SK-MEL-5 (cell line): ENCODE results near the gene ZNF211. TPM values are rescaled to one million over a fixed set of nuclear protein-coding genes. Genes with fewer than 3 reads are reported as not detected.
A peak's percentile ranks its signal among the peaks of the same experiment; 100 is the strongest.

Experiments used
- DNase-seq: peaks from one replicate; pipeline ENCODE4 v3.0.0-alpha.2; 2016; ENCODE audit warnings: low read depth, low spot score
- in situ Hi-C: cut with HindIII; loops from 2 replicates; pipeline ENCODE4 v1.10.0; 2016; ENCODE audit warnings: low sequenced_read_pairs, high pct_unique_total_duplicates, low pct_unique_long_range_greater_than_20kb
- polyA plus RNA-seq, 2 experiments: library from polyadenylated mRNA; depleted of rRNA; stranded (reverse); fragments of >200 nt; gene quantifications; 2 replicates each; pipeline ENCODE4 v1.2.3, GENCODE V29; 2015
- total RNA-seq: library from RNA; depleted of rRNA; stranded (reverse); fragments of >200 nt; shearing (Covaris generic); gene quantifications from 2 replicates; pipeline ENCODE4 v1.2.3, GENCODE V29; 2014; rRNA removed

Gene ZNF211
- total RNA-seq = 10.4 TPM in 2 replicates
- 5.6 and 5.9 TPM in 2 replicates for polyA plus RNA-seq (2015; cell fraction: cytosol; rRNA removed)
- polyA plus RNA-seq (2015; cell fraction: nucleus; rRNA removed) = 33.7 and 35.5 TPM in 2 replicates

GRCh38 chr19:57632987-57633831 lies at the start of gene ZNF211:
TSS of gene ZNF211 (plus strand) at chr19:57633168. CDS start at chr19:57633347, 179 bp downstream.
- in situ Hi-C loops = no loop called here
- peak; percentile 92 for DNase-seq

DNA sequence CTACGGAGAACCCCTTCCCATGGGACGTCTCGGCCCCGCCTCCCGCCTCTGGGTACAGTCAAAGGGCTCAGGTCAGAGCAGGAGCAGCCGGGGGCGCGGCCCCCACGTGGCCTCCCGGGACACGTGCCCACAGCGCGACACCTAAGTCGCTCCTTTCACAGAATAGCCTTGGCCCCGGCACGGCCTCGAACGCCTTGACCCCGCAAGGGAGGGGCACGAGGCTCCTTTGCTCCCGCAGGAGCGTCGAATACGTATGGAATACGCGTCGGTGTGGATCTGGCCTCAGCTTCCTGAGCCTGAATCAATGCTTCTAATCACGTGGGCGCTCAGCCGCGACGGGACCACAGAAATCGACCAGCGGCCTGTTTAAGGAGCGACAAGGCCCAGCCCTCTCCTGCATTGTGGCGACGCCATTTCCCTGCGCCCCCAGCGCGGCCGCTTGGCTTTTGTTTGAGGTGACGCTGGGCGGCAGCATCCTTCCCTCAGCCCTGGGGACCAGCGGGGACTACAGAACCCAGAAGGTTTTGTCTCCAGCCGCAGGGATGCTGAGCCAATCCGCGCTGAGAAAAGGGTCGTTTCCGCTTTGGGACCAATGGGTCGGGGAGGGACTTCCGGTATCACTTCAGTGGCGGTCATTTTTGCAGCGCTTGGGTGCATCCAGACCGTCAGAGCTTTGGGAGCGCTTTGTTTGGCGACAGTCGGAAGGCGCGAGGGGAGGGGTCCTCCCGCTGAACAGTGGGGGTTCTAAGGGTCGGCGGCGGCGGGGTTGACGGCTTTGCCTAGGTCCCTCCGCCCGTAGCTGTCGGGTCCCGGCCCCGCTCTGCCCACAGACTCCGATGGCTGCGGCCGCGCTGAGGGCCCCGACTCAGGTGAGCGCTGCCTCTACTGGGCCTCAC lies 49.2 kb upstream of the ZNF211 start, which contains the start of gene ZIK1:
Gene ZIK1 (plus strand): TSS at position 625 of the 896 bp plus-strand sequence. CDS start 212 bp downstream, at position 837.
- peak; percentile 67 for DNase-seq
- in situ Hi-C loops = no loop called here

DNA sequence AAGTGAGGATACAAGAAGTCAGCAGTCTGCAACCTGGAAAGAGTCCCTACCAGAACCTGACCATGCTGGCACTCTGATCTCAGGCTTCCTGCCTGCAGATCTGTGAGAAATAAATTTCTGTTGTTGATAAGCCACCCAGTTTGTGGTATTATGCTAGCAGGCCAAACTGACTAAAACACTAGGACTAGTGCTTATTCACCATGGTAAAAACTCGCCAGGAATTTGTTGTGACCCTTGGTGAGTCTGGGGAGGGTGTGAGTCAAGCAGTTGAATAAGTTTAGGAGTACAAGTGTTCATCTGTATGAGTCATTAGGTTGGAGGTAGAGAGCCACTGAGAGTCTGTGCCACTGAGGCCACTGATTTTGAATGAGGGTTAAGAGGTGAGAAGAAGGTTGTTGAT lies 45.4 kb upstream of the ZNF211 start:
- in situ Hi-C loops = no loop called here
- DNase-seq = no peak

DNA sequence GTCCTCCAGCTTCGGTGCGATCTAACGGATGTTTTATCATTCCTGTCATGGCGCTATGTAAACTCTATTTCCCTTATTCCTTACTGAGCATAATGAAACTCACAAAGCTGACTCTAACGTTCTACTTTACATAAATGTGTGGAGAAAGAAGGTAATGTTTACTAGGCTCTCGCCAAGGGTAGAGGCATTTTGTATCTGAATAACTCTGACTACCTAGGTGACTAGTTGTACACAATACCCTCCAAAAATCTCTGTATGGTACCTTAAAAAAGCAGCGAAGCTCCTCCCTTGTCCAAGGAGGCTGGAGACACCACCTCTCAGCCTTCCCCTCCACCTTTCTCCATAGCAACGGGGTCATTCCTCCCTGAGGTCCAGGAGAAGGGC lies 33.6 kb upstream of the ZNF211 start:
- DNase-seq = no peak
- in situ Hi-C loops = no loop called here

DNA sequence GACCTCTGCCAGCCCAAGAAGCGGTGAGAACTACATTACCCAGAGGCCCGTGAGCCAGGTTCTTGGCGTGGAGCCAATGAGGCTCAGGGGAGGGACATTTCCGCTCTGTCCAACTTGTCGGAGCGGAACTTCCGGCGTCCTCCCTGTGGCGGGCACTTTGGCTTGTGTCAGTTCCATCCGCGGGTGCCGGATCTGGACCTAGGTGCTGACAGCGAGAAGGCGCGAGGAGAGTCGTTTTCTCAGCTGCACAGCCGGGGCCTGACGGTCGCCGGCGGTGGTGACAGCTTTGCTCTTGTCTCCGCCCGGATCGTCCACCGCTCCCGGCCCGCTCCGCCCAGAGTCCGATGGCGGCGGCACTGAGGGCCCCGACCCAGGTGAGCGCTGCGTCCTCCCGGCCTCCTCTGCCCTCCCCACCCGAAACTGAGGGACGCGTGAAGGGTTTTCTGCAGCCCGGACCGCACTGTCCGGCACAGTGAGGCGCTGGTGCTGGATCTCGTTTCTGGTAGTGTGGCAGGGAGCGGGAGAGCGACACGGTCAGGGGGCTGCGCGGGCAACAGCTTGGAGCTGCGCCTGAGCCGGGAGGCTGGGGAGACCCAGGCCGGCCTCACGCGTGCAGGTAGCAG lies 33.1 kb upstream of the ZNF211 start, which contains the start of gene ZNF530:
Gene ZNF530 (plus strand): TSS at position 125 of the 623 bp plus-strand sequence. CDS start 4,461 bp downstream, outside the sequence.
- DNase-seq = peak; percentile 92
- in situ Hi-C loops = no loop called here

DNA sequence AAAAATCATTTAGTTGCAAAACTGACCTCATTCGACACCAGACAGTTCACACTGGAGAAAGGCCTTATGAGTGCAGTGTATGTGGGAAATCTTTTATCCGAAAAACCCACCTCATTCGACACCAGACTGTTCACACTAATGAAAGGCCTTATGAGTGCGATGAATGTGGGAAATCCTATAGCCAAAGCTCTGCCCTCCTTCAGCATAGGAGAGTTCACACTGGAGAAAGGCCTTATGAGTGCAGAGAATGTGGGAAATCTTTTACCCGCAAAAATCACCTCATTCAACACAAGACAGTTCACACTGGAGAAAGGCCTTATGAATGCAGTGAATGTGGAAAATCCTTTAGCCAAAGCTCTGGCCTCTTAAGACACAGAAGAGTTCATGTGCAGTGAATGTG lies 26.0 kb upstream of the ZNF211 start:
- in situ Hi-C loops = no loop called here
- no peak for DNase-seq

DNA sequence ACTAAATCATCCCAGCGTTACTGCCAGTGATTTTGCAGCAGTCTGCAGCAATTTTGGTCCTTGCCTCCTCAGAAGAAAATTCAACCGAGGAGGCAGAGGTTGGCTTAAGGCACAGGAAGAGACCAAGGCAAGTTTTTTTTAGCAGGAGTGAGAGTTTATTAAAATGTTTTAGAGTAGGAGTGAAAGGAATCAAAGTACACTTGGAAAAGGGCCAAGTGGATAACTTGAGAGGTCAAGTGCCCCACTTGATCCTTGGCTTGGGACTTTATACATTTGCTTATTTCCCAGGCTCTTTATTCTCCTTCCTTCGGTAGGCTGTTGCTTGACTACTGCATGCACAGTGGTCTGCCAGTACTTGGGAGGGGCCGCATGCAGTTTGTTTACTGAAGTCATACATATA lies 21.9 kb upstream of the ZNF211 start:
- in situ Hi-C loops = no loop called here

DNA sequence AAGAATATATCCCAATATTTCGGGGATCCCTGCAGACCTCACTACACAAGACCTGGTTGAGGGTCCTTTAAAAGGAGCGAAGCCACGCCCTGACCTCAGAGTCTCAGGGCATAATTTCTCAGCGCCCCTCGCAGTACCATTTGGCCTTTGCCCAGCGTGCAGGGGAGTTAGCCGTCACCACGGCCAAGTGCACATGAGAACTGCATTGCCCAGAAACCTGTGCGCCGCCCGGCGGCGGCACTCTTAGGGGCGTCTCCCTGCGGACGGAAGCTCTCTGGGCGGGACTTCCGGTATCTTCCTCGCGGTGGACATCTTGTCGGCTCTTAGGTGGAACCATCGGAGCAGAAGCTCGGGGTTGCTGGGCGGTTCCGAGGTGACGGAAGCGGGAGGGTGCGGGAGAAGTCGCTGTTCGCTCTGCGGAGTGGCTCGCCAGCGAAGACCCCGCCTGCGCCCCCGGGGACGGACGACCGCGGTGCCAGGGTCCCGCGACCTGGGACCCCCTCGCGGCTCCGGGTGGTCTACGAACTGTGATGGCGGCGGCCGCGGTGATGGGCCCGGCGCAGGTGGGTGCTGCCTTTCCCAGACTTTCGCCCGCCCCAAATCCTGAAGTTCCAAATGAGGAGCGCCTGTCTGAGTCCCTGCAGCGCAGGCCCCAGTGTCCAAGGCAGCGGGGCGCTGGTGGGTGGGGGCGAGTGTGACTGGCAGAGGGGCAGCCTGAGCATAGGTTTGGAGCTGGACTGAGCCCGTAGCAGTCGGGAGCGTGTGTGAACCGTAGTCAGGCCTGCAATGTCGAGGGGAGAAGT lies 18.8 kb upstream of the ZNF211 start, which contains the start of gene ZNF134:
Gene ZNF134 (plus strand): TSS at position 302 of the 803 bp plus-strand sequence. CDS start 5,227 bp downstream, outside the sequence.
- in situ Hi-C loops = no loop called here
- DNase-seq = peak; percentile 88

More for the DNA sequence above, 21.9 kb upstream of the ZNF211 start:
- DNase-seq = no peak

DNA sequence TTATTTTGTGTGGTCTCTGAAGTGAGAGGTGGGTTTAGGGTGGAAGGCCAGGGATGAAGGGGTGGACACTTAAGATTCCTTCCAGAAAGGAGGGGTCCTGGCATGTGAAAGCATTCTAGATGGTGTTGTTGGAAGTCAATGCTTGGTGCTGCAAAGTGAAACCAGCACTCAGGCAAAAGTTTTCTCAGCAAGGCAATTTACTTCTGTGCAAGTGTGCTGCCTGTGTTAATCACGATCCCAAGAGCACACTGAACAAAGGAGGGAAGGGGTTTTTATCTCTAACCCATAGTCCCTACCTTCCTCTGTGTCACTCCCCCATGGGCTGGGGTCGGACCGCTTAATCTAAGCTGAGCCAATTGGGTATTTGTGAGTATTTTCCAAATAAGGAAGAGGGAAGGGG lies 17.6 kb upstream of the ZNF211 start:
- DNase-seq = no peak
- in situ Hi-C loops = no loop called here

GRCh38 chr19:57620673-57621348 lies 12.2 kb upstream of the ZNF211 start:
- in situ Hi-C loops = no loop called here
- DNase-seq = no peak

GRCh38 chr19:57623091-57623490 lies 9.9 kb upstream of the ZNF211 start:
- no peak for DNase-seq
- in situ Hi-C loops = no loop called here

GRCh38 chr19:57633832-57634131 lies 814 bp downstream of the ZNF211 start:
- DNase-seq = no peak
- in situ Hi-C loops = no loop called here

DNA sequence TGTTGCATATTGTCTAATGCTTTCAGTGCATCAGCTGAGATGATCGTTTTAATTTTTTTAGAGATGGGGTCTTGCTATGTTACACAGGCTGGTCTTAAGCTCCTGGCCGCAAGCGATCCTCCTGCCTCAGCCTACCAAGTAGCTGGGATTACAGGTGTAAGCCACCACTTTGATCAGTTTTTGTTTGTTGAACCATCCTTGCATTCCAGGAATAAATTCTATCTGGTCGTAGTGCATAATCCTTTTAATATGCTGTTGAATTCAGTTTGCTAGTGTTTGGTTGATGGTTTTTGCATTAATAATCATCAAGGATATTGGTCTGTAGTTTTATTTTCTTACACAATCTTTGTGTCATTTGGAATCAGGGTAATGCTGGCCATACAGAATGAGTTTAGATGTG lies 4.4 kb downstream of the ZNF211 start:
- DNase-seq = no peak
- in situ Hi-C loops = no loop called here

GRCh38 chr19:57641715-57642234 lies 8.8 kb downstream of the ZNF211 start:
- in situ Hi-C loops = no loop called here
- no peak for DNase-seq

DNA sequence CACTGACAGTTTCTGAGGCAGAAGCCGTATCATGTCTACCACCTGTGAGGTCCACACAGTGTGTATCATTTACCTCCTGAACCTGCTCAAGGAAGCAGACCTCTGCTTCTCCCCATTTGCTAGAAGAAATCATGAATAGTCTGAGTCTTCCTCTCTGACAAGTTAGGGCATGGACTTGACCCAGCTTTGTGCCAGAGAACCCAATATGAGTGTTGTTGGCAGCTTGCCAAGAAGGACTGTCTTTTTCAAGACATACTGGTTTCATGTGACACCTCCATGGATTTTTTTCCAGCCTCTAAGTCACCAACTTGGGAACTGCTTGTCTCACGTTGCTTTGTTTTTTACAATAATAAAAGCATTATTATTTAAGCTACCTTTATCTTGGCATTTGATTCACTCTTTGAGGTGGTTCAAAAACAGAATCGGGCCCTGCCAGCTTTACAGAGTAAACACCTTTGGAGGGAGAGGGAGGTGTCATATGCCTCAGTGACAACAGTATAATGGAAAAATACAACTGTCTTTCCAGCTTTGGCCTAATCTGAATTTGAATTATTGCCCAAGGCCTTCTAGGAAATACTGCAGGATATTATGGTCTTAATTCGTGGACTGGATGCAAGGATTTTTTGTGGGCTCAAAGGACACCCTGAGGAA lies 9.6 kb downstream of the ZNF211 start:
- in situ Hi-C loops = no loop called here
- no peak for DNase-seq

- DNase-seq = no peak
- in situ Hi-C loops = no loop called here
Measured at GRCh38 chr19:57643734-57644133, 10.8 kb downstream of the ZNF211 start.
